Measurements from ENCODE around the gene ITLN1.

Gene ITLN1

GRCh38 chr1:160826546-160826945, 58.4 kb downstream of the ITLN1 start:
- Mint-ChIP-seq H3K4me1 (no peaks in the 10 kb centered on the region), H3K27ac (no peak overlapping the region), H3K27me3 (ENCODE audit: low read depth) (peaks cover 6% of the 10 kb centered on the region), H3K9me3 (no peaks in the 10 kb centered on the region), H3K36me3 (ENCODE audit: low read depth) (no peaks in the 10 kb centered on the region), H3K4me3 (no peak overlapping the region)
- TF ChIP-seq CTCF (IDR thresholded peaks at IDR 0.05; ENCODE audit: unreplicated experiment in 3 of 3), result no peak

Data from nephron (organoid).